Fibroblast of mammary gland (primary cell): ENCODE results near the gene GLT1D1.

Experiments
- DNase-seq: peaks from one replicate; pipeline ENCODE4 v3.0.0-alpha.2; 2010; ENCODE audit warnings: low read depth
- H3K4me3 ChIP-seq: 2 replicates; pipeline ENCODE4 v1.5.1; 2011; ENCODE audit warnings: low read depth, mild to moderate bottlenecking, low read length, moderate library complexity; ENCODE audit not compliant: control insufficient read depth
- CTCF ChIP-seq: conservative IDR thresholded peaks from 2 replicates; pipeline ENCODE4 v1.5.1; 2011; ENCODE audit warnings: low read depth, low read length, inconsistent platforms; ENCODE audit not compliant: control insufficient read depth, insufficient read depth

The GLT1D1 gene

GRCh38 chr12:128982933-128983332 lies 129.7 kb downstream of the GLT1D1 start:
- DNase-seq = no peak
- TF ChIP-seq CTCF = no peak
- H3K4me3 ChIP-seq = no peak overlapping the region

GRCh38 chr12:128983371-128983770 lies 130.1 kb downstream of the GLT1D1 start:
- no peak for TF ChIP-seq CTCF
- H3K4me3 ChIP-seq = no peak overlapping the region
- no peak for DNase-seq

GRCh38 chr12:128986957-128987356 lies 133.7 kb downstream of the GLT1D1 start:
- no peak overlapping the region for H3K4me3 ChIP-seq
- TF ChIP-seq CTCF = no peak
- DNase-seq = no peak

GRCh38 chr12:128989287-128989686 lies 136.0 kb downstream of the GLT1D1 start:
- no peak for DNase-seq
- no peak overlapping the region for H3K4me3 ChIP-seq
- TF ChIP-seq CTCF = no peak

- DNase-seq = no peak
- H3K4me3 ChIP-seq = no peak overlapping the region
- TF ChIP-seq CTCF = no peak
These were observed 138.4 kb downstream of the GLT1D1 start for GRCh38 chr12:128991716-128992115.

- DNase-seq = no peak
- H3K4me3 ChIP-seq = no peak overlapping the region
- TF ChIP-seq CTCF = no peak
These were observed 138.8 kb downstream of the GLT1D1 start for GRCh38 chr12:128992116-128992515.

GRCh38 chr12:128992550-128992949 lies 139.3 kb downstream of the GLT1D1 start:
- DNase-seq = no peak
- TF ChIP-seq CTCF = no peak
- no peak overlapping the region for H3K4me3 ChIP-seq
